SH-SY5Y (cell line): ENCODE data around the gene COLEC12.

ENCODE experiments used
- GATA2 ChIP-seq: IDR thresholded peaks from 2 replicates; pipeline ENCODE4 v1.6.1; 2011; ENCODE audit warnings: mild to moderate bottlenecking, low read depth, low read length
- GATA3 ChIP-seq: IDR thresholded peaks from 2 replicates; pipeline ENCODE4 v1.6.1; 2011; ENCODE audit warnings: low read depth, mild to moderate bottlenecking, low read length, moderate library complexity

DNA sequence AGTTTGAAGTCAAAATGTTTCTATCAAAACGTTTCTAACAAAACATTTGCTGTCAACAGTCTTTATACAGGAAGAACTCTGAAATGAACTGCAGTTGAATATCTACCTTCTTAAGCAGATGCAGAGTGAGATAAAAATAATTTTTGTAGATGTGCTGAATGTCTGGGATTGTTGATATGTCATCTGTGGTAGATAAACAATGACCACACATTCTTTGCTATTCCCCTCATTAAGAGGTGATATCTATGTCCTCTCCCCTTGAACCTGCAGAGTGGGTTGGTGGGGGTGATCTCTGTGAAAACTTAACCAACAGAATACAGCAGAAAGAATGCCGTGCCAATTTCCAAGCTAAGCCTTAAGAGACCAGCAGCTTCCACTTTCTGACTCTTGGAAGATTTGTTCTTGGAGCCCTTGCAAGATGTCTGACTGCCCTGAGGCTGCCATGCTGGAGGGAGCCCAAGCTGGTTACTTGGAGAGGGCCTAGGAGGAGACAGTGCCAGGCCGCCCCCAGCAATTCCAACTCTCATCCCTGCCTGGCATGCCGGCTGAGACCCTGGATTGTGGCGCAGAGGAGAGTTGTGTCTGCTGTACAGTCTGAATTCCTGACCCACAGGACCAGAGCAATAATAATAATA is 80.8 kb downstream of the COLEC12 start:
- TF ChIP-seq GATA3, result no peak
- TF ChIP-seq GATA2, result no peak
